ENCODE results near the gene KCNS1.

GRCh38 chr20:45140836-45141235 lies 39.9 kb upstream of the KCNS1 start:
- TF ChIP-seq EP300 (IDR thresholded peaks at IDR 0.05; ENCODE audit: borderline replicate concordance), result no peak
- TF ChIP-seq REST (IDR thresholded peaks at IDR 0.05; ENCODE audit: low read depth), result no peak
- TF ChIP-seq CREB1 (IDR thresholded peaks at IDR 0.05; ENCODE audit: low read depth), result no peak
- TF ChIP-seq TCF12 (IDR thresholded peaks at IDR 0.05; ENCODE audit: low read depth), result no peak
- no peak for TF ChIP-seq ZBTB7A (IDR thresholded peaks at IDR 0.05; ENCODE audit: low read depth)
- TF ChIP-seq RAD21 (IDR thresholded peaks at IDR 0.05; ENCODE audit: low read depth), result no peak
- TF ChIP-seq MAX (IDR thresholded peaks at IDR 0.05), result no peak
- TF ChIP-seq TAF1 (IDR thresholded peaks at IDR 0.05; ENCODE audit: low read depth), result no peak
- TF ChIP-seq USF1 (IDR thresholded peaks at IDR 0.05), result no peak
- no peak for TF ChIP-seq EGR1 (IDR thresholded peaks at IDR 0.05)
- TF ChIP-seq YY1 (IDR thresholded peaks at IDR 0.05; ENCODE audit: low read depth), result no peak
- TF ChIP-seq FOXM1 (IDR thresholded peaks at IDR 0.05; ENCODE audit: borderline replicate concordance, low read depth), result no peak
- TF ChIP-seq CEBPB (IDR thresholded peaks at IDR 0.05), result no peak
